ENCODE results near the gene KRT74.

KRT74 gene

GRCh38 chr12:52570511-52570910 is 3.1 kb downstream of the KRT74 start:
- DNase-seq = no peak

GRCh38 chr12:52568111-52568510 is 5.5 kb downstream of the KRT74 start:
- DNase-seq = no peak

- peak in 1 of 2 experiments; percentile 8 for DNase-seq
These were observed 6.8 kb downstream of the KRT74 start for GRCh38 chr12:52566847-52567291.

- DNase-seq = no peak
These were observed 9.1 kb downstream of the KRT74 start for GRCh38 chr12:52564582-52564981.

- DNase-seq = no peak
These were observed 11.7 kb downstream of the KRT74 start for GRCh38 chr12:52561880-52562449.

DNA sequence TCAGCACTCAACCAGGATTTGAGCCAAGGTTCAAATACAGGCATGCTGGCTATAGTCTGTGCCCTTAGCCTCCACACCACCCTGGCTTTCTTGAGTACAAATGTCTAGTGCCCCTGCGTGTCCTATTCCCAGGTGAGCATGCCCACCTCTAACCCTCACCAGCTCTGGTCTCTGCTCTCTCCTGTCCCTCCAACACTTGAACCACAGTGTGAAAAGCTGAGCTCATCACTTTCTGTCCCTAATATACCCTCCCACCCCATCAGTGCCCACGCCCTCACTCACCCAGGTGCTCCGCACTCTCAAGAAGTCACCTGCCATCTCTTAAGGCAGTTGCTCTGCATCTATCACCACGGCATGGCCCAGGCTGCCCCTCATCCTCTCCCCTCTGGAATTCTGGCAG is 13.7 kb downstream of the KRT74 start:
- no peak for DNase-seq

GRCh38 chr12:52558781-52559445 is 14.7 kb downstream of the KRT74 start:
- DNase-seq = no peak

DNA sequence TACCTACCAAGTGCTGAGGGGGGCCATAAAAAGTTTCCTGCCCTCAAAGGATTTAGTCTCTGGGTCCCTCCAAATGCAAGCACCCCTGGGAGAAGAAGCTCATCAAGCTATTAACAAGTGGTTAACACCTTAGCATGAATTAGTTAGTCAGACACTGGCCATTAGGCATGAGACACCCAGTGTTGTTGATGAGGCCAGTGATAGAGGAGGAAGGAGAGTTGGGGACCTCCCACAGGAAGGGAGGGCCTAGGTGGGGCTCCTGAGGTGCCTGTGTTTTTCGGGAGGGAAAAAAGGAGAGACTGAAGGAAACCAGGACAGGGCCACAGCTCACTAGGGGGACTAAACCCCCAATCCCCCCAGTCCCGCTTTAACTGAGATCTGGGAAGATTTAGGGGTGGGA is 16.2 kb downstream of the KRT74 start:
- DNase-seq = no peak

- no peak for DNase-seq
These were observed 18.1 kb downstream of the KRT74 start for GRCh38 chr12:52555577-52555976.

- no peak for DNase-seq
These were observed 20.9 kb downstream of the KRT74 start, which contains the start of gene KRT71 for GRCh38 chr12:52552681-52553195. KRT71 (minus strand) TSS chr12:52553145; CDS start chr12:52553077, 68 bp downstream.

DNA sequence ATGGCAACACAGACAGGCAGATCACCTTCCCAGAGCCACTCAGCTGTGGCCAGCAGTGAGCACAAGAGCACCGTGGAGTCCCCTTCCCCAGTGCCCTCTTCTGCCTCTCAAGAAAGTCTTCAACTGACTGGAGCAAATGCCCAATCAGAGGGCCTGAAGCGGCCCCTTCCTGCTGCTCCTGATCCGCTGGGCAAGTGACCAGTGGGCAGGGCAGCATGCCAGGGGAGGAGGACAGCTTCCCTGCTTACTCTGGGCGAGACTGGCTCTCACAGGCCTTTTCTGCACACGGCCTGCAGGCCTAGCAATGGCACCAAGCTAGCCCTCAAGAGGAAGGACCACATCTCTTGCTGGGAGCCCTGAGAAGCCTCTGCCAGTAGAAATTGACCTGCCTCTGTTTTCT is 21.6 kb downstream of the KRT74 start:
- DNase-seq = no peak

- no peak for DNase-seq
These were observed 22.3 kb downstream of the KRT74 start for GRCh38 chr12:52551216-52551865.

- DNase-seq = no peak
These were observed 27.5 kb downstream of the KRT74 start for GRCh38 chr12:52546126-52546525.

DNA sequence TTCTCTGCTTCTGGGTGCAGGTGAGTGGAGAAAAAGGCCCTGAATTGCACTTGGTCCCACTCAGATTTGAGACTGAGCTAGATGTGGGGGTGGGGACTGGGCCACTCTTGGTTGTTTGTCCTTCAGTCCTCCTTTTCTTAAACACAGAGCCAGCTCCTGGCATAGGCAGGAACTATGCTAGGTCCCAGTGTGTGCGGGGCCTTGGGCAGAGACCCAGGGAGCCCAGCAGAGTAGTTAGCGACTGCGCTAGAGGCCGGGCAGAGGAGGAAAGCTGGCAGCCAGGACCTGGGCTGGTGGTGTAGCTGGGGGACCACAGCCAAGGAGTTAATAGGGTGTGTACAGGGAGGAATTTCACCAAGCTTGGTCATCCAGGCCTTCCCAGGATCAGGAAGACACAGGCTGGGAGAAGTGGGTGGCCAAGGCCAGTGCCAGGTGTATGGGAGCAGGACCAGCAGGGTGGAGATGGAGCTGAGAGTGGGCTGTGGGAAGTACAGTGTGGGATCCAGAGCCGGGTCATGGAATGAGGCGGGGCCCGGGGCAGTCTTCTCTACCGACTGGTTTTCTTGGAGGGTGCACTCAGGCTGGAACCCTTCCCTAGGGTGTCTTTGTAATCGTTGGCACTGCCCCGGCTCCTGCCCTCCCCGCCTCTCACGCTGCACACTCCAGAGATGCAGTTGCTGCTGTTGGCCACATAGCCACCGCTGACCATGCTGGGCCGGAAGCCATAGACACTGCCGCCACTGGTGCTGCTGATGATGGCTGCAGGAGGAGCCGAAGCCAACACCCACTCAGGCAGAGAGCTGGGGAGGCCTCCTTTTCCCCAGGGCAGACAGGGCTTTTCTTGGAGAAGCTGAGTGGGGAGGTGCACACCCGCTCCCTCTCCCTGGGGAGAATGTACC is 29.4 kb downstream of the KRT74 start:
- DNase-seq = no peak

DNA sequence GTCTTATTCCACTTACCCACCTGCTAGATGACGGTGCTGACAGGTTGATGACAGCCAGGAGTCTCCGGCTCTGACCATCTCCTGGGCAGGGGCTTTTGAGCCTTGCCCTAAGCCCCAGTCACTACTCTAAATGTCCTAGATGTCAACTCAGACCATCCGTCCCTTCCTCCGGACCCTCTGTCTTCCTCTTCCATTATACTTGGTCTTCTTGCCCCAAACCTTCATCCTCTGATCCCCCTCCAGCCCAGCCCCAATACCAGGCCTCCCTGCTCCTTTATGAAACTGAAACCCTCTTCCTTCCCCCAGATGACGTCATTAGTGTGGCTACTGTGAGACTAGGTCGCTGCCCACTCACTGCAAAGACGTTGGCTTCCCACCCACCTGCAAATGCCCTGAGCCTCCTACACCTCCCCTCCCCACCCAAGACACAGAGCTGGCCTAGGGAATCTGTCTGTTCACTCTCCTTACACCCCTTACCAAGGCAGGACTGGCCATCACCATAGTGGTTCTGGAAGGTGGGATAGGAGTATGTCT is 30.8 kb downstream of the KRT74 start:
- DNase-seq = no peak

GRCh38 chr12:52542157-52542556 is 31.5 kb downstream of the KRT74 start:
- DNase-seq = no peak

DNA sequence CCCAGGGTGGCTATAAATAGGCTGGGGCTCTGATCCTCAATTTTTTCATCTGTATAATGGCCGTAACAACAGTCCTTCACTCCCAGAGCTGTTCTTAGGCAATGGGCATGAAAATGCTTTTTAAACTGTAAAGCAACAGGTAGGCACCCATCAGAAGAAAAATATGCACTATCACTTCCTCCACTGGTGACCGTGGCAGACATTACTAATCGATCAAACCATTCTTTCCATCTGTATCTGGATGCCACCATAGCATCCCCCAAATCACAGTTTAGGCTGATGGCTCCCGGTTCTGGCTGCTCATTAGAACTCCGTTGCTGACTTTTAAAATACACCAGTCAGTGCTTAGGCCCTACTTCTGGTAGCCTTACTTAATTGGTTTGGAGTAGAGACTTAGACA is 31.9 kb downstream of the KRT74 start:
- no peak for DNase-seq

GRCh38 chr12:52540531-52540930 is 33.1 kb downstream of the KRT74 start:
- no peak for DNase-seq

GRCh38 chr12:52539821-52540173 is 33.8 kb downstream of the KRT74 start:
- DNase-seq = no peak

DNA sequence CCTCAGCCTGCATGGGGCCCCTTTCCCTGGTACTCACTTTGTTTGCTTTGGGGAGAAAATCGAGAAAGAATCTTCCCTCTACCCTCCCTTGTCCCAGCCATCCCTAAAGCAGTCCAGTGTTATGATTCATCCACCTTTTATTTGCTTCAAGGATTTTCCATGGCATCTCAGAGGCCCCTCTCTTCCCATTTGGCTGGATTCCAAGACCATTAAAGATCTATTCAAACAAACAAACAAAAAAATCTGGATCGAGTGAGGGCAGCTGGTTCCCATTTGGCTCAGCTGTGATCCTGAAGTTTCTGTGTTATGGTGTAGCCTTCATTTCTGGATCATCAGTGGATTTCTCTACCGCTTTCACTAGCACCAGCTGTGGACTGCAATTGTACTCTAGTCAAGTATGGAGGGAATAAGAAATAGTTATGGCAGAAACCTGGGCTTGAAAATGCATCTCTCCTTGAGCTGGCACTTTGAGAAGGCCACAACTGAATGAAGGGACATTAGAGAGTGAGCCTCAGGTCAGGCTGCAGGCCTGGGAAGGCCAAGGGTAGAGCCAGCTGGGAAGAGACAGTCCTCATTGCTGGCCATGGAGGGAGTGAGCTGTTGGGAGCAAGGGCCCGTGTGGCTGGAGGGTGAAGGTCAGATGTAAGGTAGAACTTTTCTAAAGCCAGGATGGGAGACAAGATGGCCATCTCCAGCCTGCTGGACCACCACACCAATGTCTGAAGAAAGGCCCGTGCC is 34.4 kb downstream of the KRT74 start:
- no peak for DNase-seq

GRCh38 chr12:52537101-52537500 is 36.5 kb downstream of the KRT74 start:
- no peak for DNase-seq

DNA sequence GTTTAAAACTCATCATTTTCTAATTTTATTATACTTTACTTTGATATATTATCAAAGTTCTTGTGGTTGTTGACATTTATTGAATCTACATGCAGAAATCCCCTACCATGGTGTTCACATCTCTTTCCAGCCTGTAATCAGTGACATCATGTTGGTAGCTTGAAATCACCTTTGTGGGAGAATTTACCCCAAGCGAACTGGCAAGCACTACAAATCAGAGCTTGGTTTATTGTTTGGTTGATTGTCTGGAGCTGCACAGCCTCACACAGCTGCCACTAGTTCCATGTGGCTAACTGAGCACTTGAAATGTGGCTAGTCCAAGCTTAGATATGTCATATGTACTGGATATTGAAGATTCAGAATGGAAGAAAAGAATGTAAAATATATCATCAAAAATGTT is 38.1 kb downstream of the KRT74 start:
- no peak for DNase-seq

Data from stimulated activated CD4-positive, alpha-beta T cell treated with anti-CD3 and anti-CD28 coated beads, Interleukin-4, amount 100 ng/mL, for 4 hours (primary cell).